ENCODE measurements around the gene KCTD14.

Gene KCTD14

GRCh38 chr11:78022397-78023396 lies at the start of gene KCTD14:
KCTD14 (minus strand) TSS chr11:78023276; CDS start chr11:78023249, 27 bp downstream.
- no peak within 1 kb of the TSS for H3K27ac ChIP-seq
- no peak for DNase-seq
- in situ Hi-C loops (cut with HindIII; ENCODE audit: low pct_ligation_motif_present, low sequenced_read_pairs) = no loop called here
- TF ChIP-seq CTCF (IDR thresholded peaks at IDR 0.05; ENCODE audit: low read depth, low read length, missing control alignments) = no peak
- no peaks in the 10 kb centered on the region for H3K27me3 ChIP-seq (replicated peaks)
- peak within 1 kb of the TSS; percentile 57 for H3K4me3 ChIP-seq (ENCODE audit: low read depth, low read length)
- H3K36me3 ChIP-seq (replicated peaks) = no peaks in the 10 kb centered on the region

- in situ Hi-C loops (cut with HindIII; ENCODE audit: low pct_ligation_motif_present, low sequenced_read_pairs) = no loop called here
- no peak for TF ChIP-seq CTCF (IDR thresholded peaks at IDR 0.05; ENCODE audit: low read depth, low read length, missing control alignments)
- no peaks in the 10 kb centered on the region for H3K27me3 ChIP-seq (replicated peaks)
Measured at GRCh38 chr11:78072455-78072854, 49.4 kb upstream of the KCTD14 start.

GRCh38 chr11:78071717-78072116 lies 48.6 kb upstream of the KCTD14 start:
- Histone ChIP-seq H3K4me3 (ENCODE audit: low read depth, low read length) (no peak overlapping the region), H3K27me3 (replicated peaks) (no peaks in the 10 kb centered on the region), H3K36me3 (replicated peaks) (peaks cover 28% of the 10 kb centered on the region), H3K27ac (no peak overlapping the region)
- no peak for TF ChIP-seq CTCF (IDR thresholded peaks at IDR 0.05; ENCODE audit: low read depth, low read length, missing control alignments)
- no peak for DNase-seq
- in situ Hi-C loops (cut with HindIII; ENCODE audit: low pct_ligation_motif_present, low sequenced_read_pairs) = no loop called here

More at GRCh38 chr11:78072455-78072854, 49.4 kb upstream of the KCTD14 start:
- Histone ChIP-seq H3K4me3 (ENCODE audit: low read depth, low read length) (no peak overlapping the region), H3K36me3 (replicated peaks) (peaks cover 26% of the 10 kb centered on the region), H3K27ac (no peak overlapping the region)
- DNase-seq = no peak

GRCh38 chr11:78070621-78071020 lies 47.5 kb upstream of the KCTD14 start:
- Histone ChIP-seq H3K36me3 (replicated peaks) (peaks cover 28% of the 10 kb centered on the region), H3K27ac (no peak overlapping the region), H3K4me3 (ENCODE audit: low read depth, low read length) (no peak overlapping the region), H3K27me3 (replicated peaks) (no peaks in the 10 kb centered on the region)
- TF ChIP-seq CTCF (IDR thresholded peaks at IDR 0.05; ENCODE audit: low read depth, low read length, missing control alignments) = no peak
- in situ Hi-C loops (cut with HindIII; ENCODE audit: low pct_ligation_motif_present, low sequenced_read_pairs) = no loop called here
- DNase-seq = no peak

GRCh38 chr11:78069465-78069864 lies 46.4 kb upstream of the KCTD14 start:
- no peak for TF ChIP-seq CTCF (IDR thresholded peaks at IDR 0.05; ENCODE audit: low read depth, low read length, missing control alignments)
- Histone ChIP-seq H3K27ac (no peak overlapping the region), H3K36me3 (replicated peaks) (peaks cover 28% of the 10 kb centered on the region), H3K4me3 (ENCODE audit: low read depth, low read length) (no peak overlapping the region), H3K27me3 (replicated peaks) (no peaks in the 10 kb centered on the region)
- DNase-seq = no peak
- in situ Hi-C loops (cut with HindIII; ENCODE audit: low pct_ligation_motif_present, low sequenced_read_pairs) = no loop called here

Data from brain microvascular endothelial cell (primary cell).